Liver (tissue), 9 donors: Measurements from ENCODE around the gene ANKRD17. TPM values are rescaled to one million over a fixed set of nuclear protein-coding genes. Genes with fewer than 3 reads are reported as not detected.
A peak's percentile ranks its signal among the peaks of the same experiment; 100 is the strongest.

Source experiments
- DNase-seq: peaks from one replicate; pipeline ENCODE4 v3.0.0-alpha.2; 2017; ENCODE audit warnings: low spot score
- H3K27ac ChIP-seq, 2 donors: one replicate each; pipeline ENCODE4 v1.7.0; 2013; ENCODE audit warnings: inconsistent platforms in 2 of 2, low read length in 2 of 2, control low read depth in 1 of 2, low read depth in 1 of 2, mild to moderate bottlenecking in 1 of 2
- H3K27me3 ChIP-seq, 4 donors: one replicate each; pipeline versions ENCODE4 v1.6.1 to v1.7.0; 2013; ENCODE audit warnings: low read length in 3 of 4, inconsistent platforms in 1 of 4, mild to moderate bottlenecking in 1 of 4, moderate library complexity in 1 of 4; ENCODE audit not compliant: control insufficient read depth in 4 of 4, insufficient read depth in 4 of 4
- H3K36me3 ChIP-seq, 4 donors: one replicate each; pipeline versions ENCODE4 v1.6.1 to v1.7.0; 2013; ENCODE audit warnings: low read length in 3 of 4, mild to moderate bottlenecking in 3 of 4, low read depth in 1 of 4, moderate library complexity in 1 of 4; ENCODE audit not compliant: control insufficient read depth in 4 of 4, insufficient read depth in 3 of 4
- H3K4me1 ChIP-seq, 4 donors: one replicate each; pipeline versions ENCODE4 v1.6.1 to v1.7.0; 2013; ENCODE audit warnings: low read length in 3 of 4, mild to moderate bottlenecking in 3 of 4, moderate library complexity in 1 of 4; ENCODE audit not compliant: control insufficient read depth in 4 of 4, insufficient read depth in 4 of 4
- H3K4me3 ChIP-seq, 3 donors: one replicate each; pipeline versions ENCODE4 v1.6.1 to v1.7.0; 2013; ENCODE audit warnings: low read length in 3 of 3, control low read depth in 1 of 3, low read depth in 1 of 3, mild to moderate bottlenecking in 1 of 3
- H3K9ac ChIP-seq, 2 donors: one replicate each; pipeline ENCODE4 v1.7.0; 2013; ENCODE audit warnings: low read length in 2 of 2, mild to moderate bottlenecking in 2 of 2, moderate library complexity in 2 of 2, control low read depth in 1 of 2, low read depth in 1 of 2
- H3K9me3 ChIP-seq, 4 donors: one replicate each; pipeline versions ENCODE4 v1.6.1 to v1.7.0; 2013; ENCODE audit warnings: low read length in 3 of 4; ENCODE audit not compliant: control insufficient read depth in 4 of 4
- ATF3 ChIP-seq: IDR thresholded peaks from 2 replicates; pipeline ENCODE4 v1.6.1; 2016; ENCODE audit warnings: antibody characterized with exemption
- CTCF ChIP-seq: fragments of 150-350 bp; IDR thresholded peaks from 2 replicates; pipeline ENCODE4 v1.5.1; 2017; ENCODE audit warnings: improper control_type of control experiment, low read depth, low read length; ENCODE audit not compliant: missing input control
- EGR1 ChIP-seq, 2 donors: IDR thresholded peaks; 2 replicates each; pipeline ENCODE4 v1.6.1; 2016 to 2018; ENCODE audit warnings: antibody characterized with exemption in 2 of 2, low read depth in 2 of 2
- FOXA1 ChIP-seq: IDR thresholded peaks from 2 replicates; pipeline ENCODE4 v1.6.1; 2016; ENCODE audit warnings: antibody characterized with exemption
- FOXA2 ChIP-seq: IDR thresholded peaks from 2 replicates; pipeline ENCODE4 v1.6.1; 2016; ENCODE audit warnings: antibody characterized with exemption
- GABPA ChIP-seq, 2 donors: IDR thresholded peaks in 1 of 2; conservative IDR thresholded peaks in 1 of 2; 2 replicates each; pipeline ENCODE4 v1.6.1; 2016; ENCODE audit warnings: antibody characterized with exemption in 2 of 2, mild to moderate bottlenecking in 1 of 2, moderate library complexity in 1 of 2
- HNF4A ChIP-seq, 2 donors: conservative IDR thresholded peaks; 2 replicates each; pipeline ENCODE4 v1.6.1; 2016; ENCODE audit warnings: antibody characterized with exemption in 2 of 2, mild to moderate bottlenecking in 2 of 2
- HNF4G ChIP-seq: IDR thresholded peaks from 2 replicates; pipeline ENCODE4 v1.6.1; 2016; ENCODE audit warnings: antibody characterized with exemption
- JUND ChIP-seq, 2 donors: IDR thresholded peaks; 2 replicates each; pipeline ENCODE4 v1.6.1; 2016; ENCODE audit warnings: antibody characterized with exemption in 2 of 2
- MAX ChIP-seq: IDR thresholded peaks from 2 replicates; pipeline ENCODE4 v1.6.1; 2016; ENCODE audit warnings: antibody characterized with exemption
- NR2F2 ChIP-seq: IDR thresholded peaks from 2 replicates; pipeline ENCODE4 v1.6.1; 2016; ENCODE audit warnings: antibody characterized with exemption
- RAD21 ChIP-seq, 2 donors: IDR thresholded peaks; 2 replicates each; pipeline ENCODE4 v1.6.1; 2016; ENCODE audit warnings: antibody characterized with exemption in 2 of 2, mild to moderate bottlenecking in 2 of 2
- REST ChIP-seq: IDR thresholded peaks from 2 replicates; pipeline ENCODE4 v1.6.1; 2016; ENCODE audit warnings: antibody characterized with exemption, mild to moderate bottlenecking
- RXRA ChIP-seq, 2 donors: IDR thresholded peaks; 2 replicates each; pipeline ENCODE4 v1.6.1; 2017 to 2018; ENCODE audit warnings: antibody characterized with exemption in 2 of 2, mild to moderate bottlenecking in 1 of 2
- SP1 ChIP-seq: IDR thresholded peaks from 2 replicates; pipeline ENCODE4 v1.6.1; 2018; ENCODE audit warnings: antibody characterized with exemption, mild to moderate bottlenecking
- TAF1 ChIP-seq: conservative IDR thresholded peaks from 2 replicates; pipeline ENCODE4 v1.6.1; 2016; ENCODE audit warnings: antibody characterized with exemption, mild to moderate bottlenecking
- YY1 ChIP-seq: IDR thresholded peaks from 2 replicates; pipeline ENCODE4 v1.6.1; 2016; ENCODE audit warnings: antibody characterized with exemption, mild to moderate bottlenecking
- ZBTB33 ChIP-seq: IDR thresholded peaks from 2 replicates; pipeline ENCODE4 v1.6.1; 2016; ENCODE audit warnings: antibody characterized with exemption
- WGBS: extraction: QIAGEN DNeasy Blood & Tissue Kit; methylation state at CpG from one replicate; pipeline ENCODE4 v1.1.7; 2013; 5-methylcytosine and 5-hydroxymethylcytosine counted together
- polyA plus RNA-seq, 2 donors: library from polyadenylated mRNA; stranded (reverse) in 1 of 2; unstranded in 1 of 2; fragments of 200-250 nt in 1 of 2; fragments of >200 nt in 1 of 2; fragmentation: Nextera tagmentation in 1 of 2; extraction: Ambion mirVana in 1 of 2; gene quantifications; one replicate each; pipeline versions ENCODE4 v1.2.1 to v1.2.3, GENCODE V29; 2013 to 2015
- total RNA-seq, 2 donors: library from RNA; depleted of rRNA; stranded (reverse); fragments of >200 nt; gene quantifications; one replicate each; pipeline ENCODE4 v1.2.3, GENCODE V29; 2014
- donor health status: healthy.
- donor health status: healthy.
- donor health status: healthy.
- donor health status: healthy.
- donor health status: healthy.

Gene ANKRD17
- total and polyA plus RNA-seq, 4 donors: 11.6 to 38.5 (median 19.7) TPM

- H3K9me3 ChIP-seq: no peaks in the 10 kb centered on the region
- no peak for DNase-seq
- H3K27me3 ChIP-seq: no peaks in the 10 kb centered on the region
- no peak overlapping the region for H3K27ac ChIP-seq
- H3K36me3 ChIP-seq: peaks cover 5 to 42% (median 24%) of the 10 kb centered on the region in 4 donors
- TF ChIP-seq FOXA1: no peak
- peak; percentile 31 to 59 for TF ChIP-seq RAD21 (IDR thresholded peaks at IDR 0.05)
- TF ChIP-seq YY1: no peak
- TF ChIP-seq REST: no peak
- TF ChIP-seq CTCF: peak; percentile 15
- WGBS: 92% methylated on average over 3 of the region's 3 CpGs
- no peaks in the 10 kb centered on the region for H3K4me1 ChIP-seq
- H3K4me3 ChIP-seq: no peak overlapping the region
- no peak overlapping the region for H3K9ac ChIP-seq
These were observed 130.7 kb downstream of the ANKRD17 start for GRCh38 chr4:73127839-73128453.

- H3K4me3 ChIP-seq: no peak overlapping the region
- TF ChIP-seq TAF1 (no peak), NR2F2 (no peak), RXRA (IDR thresholded peaks at IDR 0.05) (no peak), ATF3 (no peak), CTCF (no peak), GABPA (IDR thresholded peaks at IDR 0.05 in 1 of 2, conservative IDR thresholded peaks at IDR 0.05 in 1 of 2) (no peak), HNF4A (conservative IDR thresholded peaks at IDR 0.05) (no peak), MAX (no peak), HNF4G (no peak), YY1 (no peak), EGR1 (IDR thresholded peaks at IDR 0.05; ENCODE audit: low read depth in 2 of 2) (no peak), JUND (IDR thresholded peaks at IDR 0.05) (no peak), RAD21 (IDR thresholded peaks at IDR 0.05) (no peak), SP1 (no peak), FOXA1 (no peak), REST (no peak), ZBTB33 (no peak), FOXA2 (no peak)
- H3K27me3 ChIP-seq: no peaks in the 10 kb centered on the region
- peaks cover 0 to 5% (median 2%) of the 10 kb centered on the region in 4 donors for H3K4me1 ChIP-seq
- H3K36me3 ChIP-seq: peaks cover 2 to 29% (median 22%) of the 10 kb centered on the region in 4 donors
- H3K9ac ChIP-seq: no peak overlapping the region
- no peaks in the 10 kb centered on the region for H3K9me3 ChIP-seq
- no peak for DNase-seq
- H3K27ac ChIP-seq: no peak overlapping the region
- 94% methylated on average over 4 of the region's 4 CpGs for WGBS
These were observed 149.1 kb downstream of the ANKRD17 start for GRCh38 chr4:73109493-73109892.
